NCI-H2107 treated with DMSO at 0.1 percent for 48 hours (cell line): ENCODE measurements around the gene ATF7IP2.
"Not testable (repeated sequence)": the region's sequence is repeated elsewhere in the genome, so short reads cannot be mapped to it uniquely, and the experiment has no call there.

Experiments
- DNase-seq: peaks from one replicate; lab custom pipeline; 2025; ENCODE audit not compliant: unreplicated experiment; lab: John Stamatoyannopoulos, UW

Gene ATF7IP2

GRCh38 chr16:10441726-10442125 lies 55.9 kb downstream of the ATF7IP2 start:
- DNase-seq: no peak

- no peak for DNase-seq
Observed at GRCh38 chr16:10447289-10447688, 61.4 kb downstream of the ATF7IP2 start.

- not testable (repeated sequence) for DNase-seq
Observed at GRCh38 chr16:10452208-10453158, 66.6 kb downstream of the ATF7IP2 start.

- DNase-seq: no peak
Observed at GRCh38 chr16:10453159-10453510, 67.3 kb downstream of the ATF7IP2 start.

- DNase-seq: no peak
Observed at GRCh38 chr16:10465821-10466220, 80.0 kb downstream of the ATF7IP2 start.

GRCh38 chr16:10466313-10466712 lies 80.5 kb downstream of the ATF7IP2 start:
- no peak for DNase-seq

- no peak for DNase-seq
Observed at GRCh38 chr16:10466861-10467260, 81.0 kb downstream of the ATF7IP2 start.

GRCh38 chr16:10476636-10477035 lies 90.8 kb downstream of the ATF7IP2 start:
- not testable (repeated sequence) for DNase-seq

- no peak for DNase-seq
Observed at GRCh38 chr16:10480151-10480550, 94.3 kb downstream of the ATF7IP2 start.

GRCh38 chr16:10485159-10485558 lies 99.3 kb downstream of the ATF7IP2 start:
- no peak for DNase-seq

- no peak for DNase-seq
Observed at GRCh38 chr16:10485698-10486382, 100.0 kb downstream of the ATF7IP2 start.

- DNase-seq: no peak
Observed at GRCh38 chr16:10490141-10490540, 104.3 kb downstream of the ATF7IP2 start.

GRCh38 chr16:10493276-10493675 lies 107.4 kb downstream of the ATF7IP2 start:
- no peak for DNase-seq

GRCh38 chr16:10494343-10495030 lies 108.6 kb downstream of the ATF7IP2 start:
- DNase-seq: no peak

GRCh38 chr16:10495031-10495345 lies 109.1 kb downstream of the ATF7IP2 start:
- DNase-seq: no peak

GRCh38 chr16:10497132-10498101 lies 111.6 kb downstream of the ATF7IP2 start:
- DNase-seq: no peak

GRCh38 chr16:10500582-10500981 lies 114.7 kb downstream of the ATF7IP2 start:
- no peak for DNase-seq

- DNase-seq: no peak
Observed at GRCh38 chr16:10501016-10501607, 115.3 kb downstream of the ATF7IP2 start.

- DNase-seq: no peak
Observed at GRCh38 chr16:10502776-10503175, 116.9 kb downstream of the ATF7IP2 start.

GRCh38 chr16:10504404-10504885 lies 118.6 kb downstream of the ATF7IP2 start:
- no peak for DNase-seq
